PC-3 (cell line): ENCODE results near the gene C1orf116. TPM values are rescaled to one million over a fixed set of nuclear protein-coding genes. Genes with fewer than 3 reads are reported as not detected.

Experiments used
- ATAC-seq: fragments of 200-7000 bp; cut with Tn5 transposase; 2 replicates; pipeline ENCODE4 v1.9.1; 2020; ENCODE audit warnings: mild to moderate bottlenecking, moderate library complexity
- BruUV-seq: library from RNA; stranded (reverse); fragments of 400-500 nt; replicated peaks from 2 replicates; lab custom pipeline; 2021; lab: Mats Ljungman, UMichigan
- CTCF ChIA-PET: fragments of 300-600 bp; sonication (Branson Sonifier 250); formaldehyde crosslinking; loops from one replicate; lab custom pipeline; 2022; ENCODE audit warnings: antibody characterized with exemption; lab: Charles Lee
- POLR2A ChIA-PET: fragments of 300-600 bp; sonication (Branson Sonifier 250); formaldehyde crosslinking; loops from one replicate; lab custom pipeline; 2022; ENCODE audit warnings: antibody characterized with exemption; ENCODE audit not compliant: unreplicated experiment; lab: Charles Lee
- DNase-seq: peaks from one replicate; pipeline ENCODE4 v3.0.0-alpha.2; 2015
- H2AFZ ChIP-seq: fragments of 300-600 bp; sonication (generic); 2 replicates; pipeline ENCODE4 v1.6.0; 2016; ENCODE audit warnings: antibody characterized with exemption, low read length
- H3F3A ChIP-seq: fragments of 300-600 bp; sonication (generic); one replicate; pipeline ENCODE4 v1.6.0; 2017; ENCODE audit warnings: antibody characterized with exemption, low read length, control low read depth, mild to moderate bottlenecking; ENCODE audit not compliant: unreplicated experiment
- H3K27ac ChIP-seq: fragments of 300-600 bp; sonication (generic); 2 replicates; pipeline ENCODE4 v1.5.1; 2016; ENCODE audit warnings: mild to moderate bottlenecking, low read length
- H3K27me3 ChIP-seq: fragments of 300-600 bp; sonication (generic); 2 replicates; pipeline ENCODE4 v1.6.1; 2016; ENCODE audit warnings: low read length, mixed read lengths
- H3K36me3 ChIP-seq: fragments of 300-600 bp; sonication (generic); 2 replicates; pipeline ENCODE4 v1.6.1; 2016; ENCODE audit warnings: low read depth, mixed run types, low read length, mixed read lengths
- H3K4me1 ChIP-seq: fragments of 300-600 bp; sonication (generic); 2 replicates; pipeline ENCODE4 v1.5.1; 2016; ENCODE audit warnings: low read length; ENCODE audit not compliant: insufficient read depth
- H3K4me2 ChIP-seq: fragments of 300-600 bp; sonication (generic); 2 replicates; pipeline ENCODE4 v1.6.0; 2016; ENCODE audit warnings: low read length
- H3K4me3 ChIP-seq: fragments of 300-600 bp; sonication (generic); 2 replicates; pipeline ENCODE4 v1.5.1; 2016; ENCODE audit warnings: mild to moderate bottlenecking, low read length, mixed read lengths
- H3K79me2 ChIP-seq: fragments of 300-600 bp; sonication (generic); 2 replicates; pipeline ENCODE4 v1.6.1; 2017; ENCODE audit warnings: low read length, mixed read lengths
- H3K9ac ChIP-seq: fragments of 300-600 bp; sonication (generic); 2 replicates; pipeline ENCODE4 v1.6.0; 2016; ENCODE audit warnings: mild to moderate bottlenecking, low read length
- H3K9me2 ChIP-seq: fragments of 300-600 bp; sonication (generic); replicated peaks from 2 replicates; pipeline ENCODE4 v1.6.1; 2016; ENCODE audit warnings: mixed run types, low read length, mixed read lengths
- H3K9me3 ChIP-seq: fragments of 300-600 bp; sonication (generic); 2 replicates; pipeline ENCODE4 v1.6.1; 2016; ENCODE audit warnings: low read length, mixed read lengths
- H4K20me1 ChIP-seq: fragments of 300-600 bp; sonication (generic); 2 replicates; pipeline ENCODE4 v1.6.1; 2016; ENCODE audit warnings: low read length, mixed read lengths
- CTCF ChIP-seq: fragments of 300-600 bp; sonication (generic); conservative IDR thresholded peaks from 2 replicates; pipeline ENCODE4 v1.5.1; 2017; ENCODE audit warnings: antibody characterized with exemption, low read depth, mild to moderate bottlenecking, low read length
- EZH2 ChIP-seq: fragments of 300-600 bp; sonication (generic); IDR thresholded peaks from one replicate; pipeline ENCODE4 v1.6.1; 2017; ENCODE audit warnings: antibody characterized with exemption, mild to moderate bottlenecking, low read length; ENCODE audit not compliant: unreplicated experiment
- EZH2phosphoT487 ChIP-seq: fragments of 300-600 bp; sonication (generic); IDR thresholded peaks from 2 replicates; pipeline ENCODE4 v1.6.1; 2018; ENCODE audit warnings: mild to moderate bottlenecking, antibody characterized with exemption, low read length, borderline replicate concordance
- intact Hi-C: fragments of 100-400 bp; cut with micrococcal nuclease; formaldehyde crosslinking; loops from 2 replicates; pipeline ENCODE4 v1.9.0; 2023
- total RNA-seq: library from RNA; depleted of rRNA; stranded (reverse); fragments of >200 nt; gene quantifications from 2 replicates; pipeline ENCODE4 v1.2.3, GENCODE V29; 2014

The C1orf116 gene
- total RNA-seq, 1 experiment from 2014 or later = 34.9 TPM

- H4K20me1 ChIP-seq = no peaks in the 10 kb centered on the region
- no peak overlapping the region for H3K4me2 ChIP-seq
- peaks cover 16% of the 10 kb centered on the region for H3K4me1 ChIP-seq
- DNase-seq (no peak), ATAC-seq (no peak)
- BruUV-seq = no TSS peak
- TF ChIP-seq EZH2 (no peak), EZH2phosphoT487 (no peak), CTCF (no peak)
- H3K79me2 ChIP-seq = no peaks in the 10 kb centered on the region
- H3K36me3 ChIP-seq = peaks cover 75% of the 10 kb centered on the region
- intact Hi-C loops = no loop called here
- H3K27me3 ChIP-seq = no peaks in the 10 kb centered on the region
- peaks cover 6% of the 10 kb centered on the region for H3F3A ChIP-seq
- no peak overlapping the region for H2AFZ ChIP-seq
- CTCF ChIA-PET = no interaction called here
- no peak overlapping the region for H3K27ac ChIP-seq
- no peaks in the 10 kb centered on the region for H3K9me2 ChIP-seq
- no peaks in the 10 kb centered on the region for H3K9me3 ChIP-seq
- H3K4me3 ChIP-seq = no peak overlapping the region
- POLR2A ChIA-PET = no interaction called here
- no peak overlapping the region for H3K9ac ChIP-seq
These were observed 38.3 kb upstream of the C1orf116 start for GRCh38 chr1:207070811-207071210.

GRCh38 chr1:207069858-207070506 is 37.4 kb upstream of the C1orf116 start:
- intact Hi-C loops = no loop called here
- no peak overlapping the region for H3K27ac ChIP-seq
- DNase-seq (no peak), ATAC-seq (no peak)
- H3F3A ChIP-seq = peaks cover 6% of the 10 kb centered on the region
- BruUV-seq = no TSS peak
- H2AFZ ChIP-seq = no peak overlapping the region
- POLR2A ChIA-PET = no interaction called here
- H3K27me3 ChIP-seq = no peaks in the 10 kb centered on the region
- peaks cover 16% of the 10 kb centered on the region for H3K4me1 ChIP-seq
- peaks cover 76% of the 10 kb centered on the region for H3K36me3 ChIP-seq
- H4K20me1 ChIP-seq = no peaks in the 10 kb centered on the region
- no peaks in the 10 kb centered on the region for H3K9me3 ChIP-seq
- no peak overlapping the region for H3K9ac ChIP-seq
- H3K9me2 ChIP-seq = no peaks in the 10 kb centered on the region
- H3K4me2 ChIP-seq = no peak overlapping the region
- no peaks in the 10 kb centered on the region for H3K79me2 ChIP-seq
- TF ChIP-seq CTCF = no peak
- TF ChIP-seq EZH2phosphoT487 = no peak
- no peak for TF ChIP-seq EZH2
- no peak overlapping the region for H3K4me3 ChIP-seq
- CTCF ChIA-PET = no interaction called here

- H3K79me2 ChIP-seq = no peaks in the 10 kb centered on the region
- no TSS peak for BruUV-seq
- no peaks in the 10 kb centered on the region for H3K27me3 ChIP-seq
- H3K9me2 ChIP-seq = no peaks in the 10 kb centered on the region
- H4K20me1 ChIP-seq = no peaks in the 10 kb centered on the region
- no peak overlapping the region for H3K4me3 ChIP-seq
- no peak for ATAC-seq
- no peak overlapping the region for H2AFZ ChIP-seq
- POLR2A ChIA-PET = interaction anchor here (0.7 kb wide), 1 partner anchor 265 kb away, joined by 6 read pairs; no protein-coding TSS in a partner anchor
- no peak for TF ChIP-seq EZH2phosphoT487
- no peak for TF ChIP-seq EZH2
- no peak for TF ChIP-seq CTCF
- CTCF ChIA-PET = no interaction called here
- intact Hi-C loops = no loop called here
- no peak overlapping the region for H3K9ac ChIP-seq
- H3F3A ChIP-seq = no peaks in the 10 kb centered on the region
- DNase-seq = no peak
- H3K4me2 ChIP-seq = no peak overlapping the region
- no peaks in the 10 kb centered on the region for H3K9me3 ChIP-seq
- no peak overlapping the region for H3K27ac ChIP-seq
- H3K4me1 ChIP-seq = peaks cover 10% of the 10 kb centered on the region
- peaks cover 77% of the 10 kb centered on the region for H3K36me3 ChIP-seq
These were observed 36.5 kb upstream of the C1orf116 start for GRCh38 chr1:207069061-207069460.
